HG02623 (cell line): ENCODE results near the gene ADGRG2.

Experiments used
- ATAC-seq: cut with Tn5 transposase; IDR thresholded peaks from one replicate; pipeline ENCODE4 v1.9.1; 2021; ENCODE audit warnings: moderate library complexity; ENCODE audit not compliant: unreplicated experiment

The ADGRG2 gene, protein sequence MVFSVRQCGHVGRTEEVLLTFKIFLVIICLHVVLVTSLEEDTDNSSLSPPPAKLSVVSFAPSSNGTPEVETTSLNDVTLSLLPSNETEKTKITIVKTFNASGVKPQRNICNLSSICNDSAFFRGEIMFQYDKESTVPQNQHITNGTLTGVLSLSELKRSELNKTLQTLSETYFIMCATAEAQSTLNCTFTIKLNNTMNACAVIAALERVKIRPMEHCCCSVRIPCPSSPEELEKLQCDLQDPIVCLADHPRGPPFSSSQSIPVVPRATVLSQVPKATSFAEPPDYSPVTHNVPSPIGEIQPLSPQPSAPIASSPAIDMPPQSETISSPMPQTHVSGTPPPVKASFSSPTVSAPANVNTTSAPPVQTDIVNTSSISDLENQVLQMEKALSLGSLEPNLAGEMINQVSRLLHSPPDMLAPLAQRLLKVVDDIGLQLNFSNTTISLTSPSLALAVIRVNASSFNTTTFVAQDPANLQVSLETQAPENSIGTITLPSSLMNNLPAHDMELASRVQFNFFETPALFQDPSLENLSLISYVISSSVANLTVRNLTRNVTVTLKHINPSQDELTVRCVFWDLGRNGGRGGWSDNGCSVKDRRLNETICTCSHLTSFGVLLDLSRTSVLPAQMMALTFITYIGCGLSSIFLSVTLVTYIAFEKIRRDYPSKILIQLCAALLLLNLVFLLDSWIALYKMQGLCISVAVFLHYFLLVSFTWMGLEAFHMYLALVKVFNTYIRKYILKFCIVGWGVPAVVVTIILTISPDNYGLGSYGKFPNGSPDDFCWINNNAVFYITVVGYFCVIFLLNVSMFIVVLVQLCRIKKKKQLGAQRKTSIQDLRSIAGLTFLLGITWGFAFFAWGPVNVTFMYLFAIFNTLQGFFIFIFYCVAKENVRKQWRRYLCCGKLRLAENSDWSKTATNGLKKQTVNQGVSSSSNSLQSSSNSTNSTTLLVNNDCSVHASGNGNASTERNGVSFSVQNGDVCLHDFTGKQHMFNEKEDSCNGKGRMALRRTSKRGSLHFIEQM

GRCh38 chrX:19121898-19122640, at the start of gene ADGRG2:
TSS of gene ADGRG2 (minus strand) at chrX:19122468. CDS start at chrX:19068834, 53,634 bp downstream.
- ATAC-seq = no peak

GRCh38 chrX:19168609-19169008, 46.3 kb upstream of the ADGRG2 start:
- no peak for ATAC-seq

DNA sequence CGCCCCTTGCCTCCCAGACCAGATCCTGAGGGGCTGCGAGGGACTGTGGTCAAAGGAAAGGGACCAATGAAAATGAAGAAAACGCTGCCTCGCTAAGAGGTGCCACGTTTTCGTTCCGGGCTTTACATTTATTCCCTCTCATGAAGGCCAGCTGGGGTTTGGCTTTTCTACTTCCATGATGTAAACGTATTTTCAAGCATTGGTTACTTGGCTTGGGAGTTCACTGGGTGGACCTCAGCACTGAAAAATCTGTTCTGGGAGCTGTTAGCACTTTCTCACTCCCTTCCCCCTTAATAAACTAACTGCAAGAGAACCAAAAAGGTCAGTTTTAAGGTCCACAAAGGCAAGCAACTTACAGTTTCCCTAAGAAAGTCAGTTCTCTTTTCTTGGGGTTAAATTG, 40.6 kb upstream of the ADGRG2 start:
- no peak for ATAC-seq

DNA sequence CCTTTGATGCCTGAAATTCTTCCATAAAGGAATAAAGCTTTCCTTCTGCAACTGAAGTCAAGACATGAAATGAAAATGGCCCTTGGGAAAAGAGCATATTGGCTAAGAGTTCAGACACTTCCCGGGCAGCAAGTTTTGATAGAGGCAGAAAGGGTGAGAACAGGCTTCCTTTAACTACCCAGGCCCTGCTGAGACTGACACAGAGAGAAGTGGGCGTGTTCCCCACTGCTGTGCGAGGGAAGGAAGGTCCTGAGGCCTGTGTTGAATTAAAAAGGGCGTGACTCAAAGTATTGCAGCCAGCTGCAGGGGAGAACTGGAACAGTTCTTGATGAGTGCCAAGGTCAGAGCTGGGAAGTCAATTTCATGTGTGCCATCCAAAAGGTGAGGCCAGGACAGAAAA, 33.9 kb upstream of the ADGRG2 start:
- ATAC-seq = no peak

DNA sequence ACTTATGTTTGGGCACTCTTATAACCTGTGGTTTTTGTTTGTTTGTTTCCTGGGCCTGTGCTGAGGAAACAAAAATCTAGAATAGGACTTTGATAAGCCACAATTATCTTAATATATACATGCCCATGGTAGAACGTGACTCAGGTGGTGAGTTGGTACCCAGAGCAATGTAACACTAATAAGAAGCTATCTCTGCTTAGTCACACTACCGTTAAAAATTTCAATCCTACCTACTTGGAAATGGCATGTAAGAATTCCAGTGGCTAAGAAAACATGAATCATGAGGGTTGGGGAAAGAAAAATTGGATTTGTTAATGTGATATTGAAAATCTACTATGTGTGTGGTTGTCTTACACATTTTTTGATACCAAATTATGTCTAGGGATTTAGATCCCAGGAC, 30.5 kb upstream of the ADGRG2 start:
- no peak for ATAC-seq

DNA sequence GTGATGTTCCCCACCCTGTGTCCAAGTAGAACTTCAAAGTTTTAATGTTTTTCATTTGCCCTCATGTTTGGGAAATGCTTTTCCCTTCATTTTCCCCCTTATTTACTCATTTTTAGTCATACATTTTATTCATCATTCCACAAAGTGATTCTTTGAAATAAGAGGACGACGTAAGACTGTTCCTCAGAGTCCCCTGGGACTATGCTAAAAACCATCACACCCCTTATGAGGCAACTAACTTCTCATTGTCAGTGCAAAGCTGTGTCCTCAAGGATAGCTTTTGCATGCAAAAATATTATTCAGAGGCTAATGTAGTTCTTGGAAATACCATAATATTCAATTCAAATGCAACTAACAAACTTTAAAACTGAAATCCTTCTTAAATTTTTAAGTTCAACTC, 14.8 kb upstream of the ADGRG2 start:
- no peak for ATAC-seq

- no peak for ATAC-seq
Measured at GRCh38 chrX:19133784-19134183, 11.5 kb upstream of the ADGRG2 start.

DNA sequence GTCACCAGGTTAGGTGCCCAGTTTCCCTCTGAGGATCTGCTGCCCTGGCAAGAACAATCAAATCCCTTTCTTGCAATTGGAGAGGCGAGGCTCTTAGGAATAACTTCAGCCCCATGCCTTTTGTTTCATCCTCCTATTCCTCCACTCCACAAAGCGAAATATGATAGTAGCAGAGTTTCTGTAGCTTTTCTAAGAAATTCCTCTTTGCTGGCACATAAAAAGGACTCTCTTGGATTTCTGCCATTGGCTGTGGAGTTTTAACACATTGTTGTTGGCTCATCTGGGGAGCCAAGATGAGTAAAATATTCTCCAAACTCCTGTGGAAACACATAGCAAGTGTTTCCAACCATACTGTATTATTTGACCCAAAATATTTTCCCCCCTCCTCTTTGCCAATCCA, 11.0 kb upstream of the ADGRG2 start:
- ATAC-seq = no peak

DNA sequence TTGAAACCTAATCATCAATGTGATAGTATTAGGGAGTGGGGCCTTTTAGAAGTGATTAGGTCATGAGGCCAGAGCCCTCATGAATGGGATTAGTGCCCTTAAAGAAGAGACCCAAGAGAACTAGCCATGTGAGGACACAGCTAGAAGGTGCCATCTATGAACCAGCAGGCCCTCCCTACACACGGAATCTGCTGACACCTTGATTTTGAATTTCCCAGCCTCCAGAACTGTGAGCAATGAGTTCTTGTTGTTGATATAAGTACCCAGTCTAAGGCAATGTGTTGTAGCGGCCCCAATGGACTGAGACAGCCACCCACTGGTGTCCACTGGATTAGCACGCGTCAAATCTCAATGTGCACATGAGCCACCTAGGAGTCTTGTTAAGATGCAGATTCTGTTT, 8.4 kb upstream of the ADGRG2 start:
- ATAC-seq = no peak

DNA sequence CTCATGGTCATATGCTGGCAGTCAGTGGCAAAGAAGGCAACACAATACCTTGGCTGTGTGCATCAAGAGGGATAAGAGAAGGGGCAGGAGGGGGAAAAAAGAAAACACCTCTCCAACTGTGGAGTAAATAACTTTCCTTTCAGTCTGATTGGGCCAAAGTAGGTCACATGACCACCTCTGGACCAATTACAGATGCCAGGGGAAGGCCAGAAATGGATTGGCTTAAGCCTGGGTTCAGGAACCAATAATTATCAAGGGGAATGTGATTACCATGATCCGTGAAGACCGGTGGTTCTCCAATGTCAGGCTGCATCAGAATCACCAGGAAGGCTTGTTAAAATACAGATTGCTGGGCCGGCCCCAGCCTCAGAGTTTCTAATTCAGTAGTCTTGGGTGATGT, 7.4 kb upstream of the ADGRG2 start:
- ATAC-seq = no peak

GRCh38 chrX:19127649-19128168, 5.4 kb upstream of the ADGRG2 start:
- no peak for ATAC-seq

DNA sequence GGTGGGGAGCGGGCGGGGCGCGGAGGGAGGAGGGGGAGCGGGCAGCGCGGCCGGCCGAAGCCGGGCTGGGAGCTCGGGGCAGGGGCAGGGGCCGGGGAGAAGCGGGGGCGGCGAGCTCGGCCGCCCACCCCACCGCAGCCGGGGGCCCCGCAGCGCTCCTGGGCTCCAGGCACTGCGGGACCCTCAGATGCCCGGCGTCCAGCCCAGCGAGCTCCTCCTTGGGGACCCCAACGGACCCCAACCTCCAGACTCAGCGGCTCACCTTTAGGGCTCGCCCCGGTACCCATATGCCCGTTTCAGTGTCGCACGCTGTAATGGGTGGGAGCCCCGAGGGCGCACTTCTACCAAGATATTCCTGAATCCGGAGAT, 357 bp upstream of the ADGRG2 start:
- ATAC-seq = no peak

DNA sequence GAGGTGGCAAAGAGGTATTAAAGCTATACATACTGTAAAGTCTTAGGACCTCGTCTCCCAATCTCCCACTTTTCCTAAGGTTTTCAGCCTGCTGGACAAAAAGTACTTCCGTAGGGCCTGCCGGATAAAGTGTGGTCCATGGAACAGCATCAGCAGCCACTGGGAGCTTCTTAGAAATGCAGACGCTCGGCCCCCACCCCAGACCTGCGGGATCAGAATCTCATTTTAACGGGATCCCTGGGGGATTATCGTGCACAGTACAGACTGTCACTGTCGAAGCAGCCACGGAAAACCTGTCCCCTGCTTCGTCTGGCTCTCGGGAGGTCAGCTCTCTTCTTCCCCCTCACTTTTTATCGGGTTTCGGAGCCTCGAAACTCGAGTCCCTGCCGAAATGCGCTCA, 802 bp downstream of the ADGRG2 start:
- ATAC-seq = no peak

- ATAC-seq = no peak
Measured at GRCh38 chrX:19110642-19111041, 11.6 kb downstream of the ADGRG2 start.

DNA sequence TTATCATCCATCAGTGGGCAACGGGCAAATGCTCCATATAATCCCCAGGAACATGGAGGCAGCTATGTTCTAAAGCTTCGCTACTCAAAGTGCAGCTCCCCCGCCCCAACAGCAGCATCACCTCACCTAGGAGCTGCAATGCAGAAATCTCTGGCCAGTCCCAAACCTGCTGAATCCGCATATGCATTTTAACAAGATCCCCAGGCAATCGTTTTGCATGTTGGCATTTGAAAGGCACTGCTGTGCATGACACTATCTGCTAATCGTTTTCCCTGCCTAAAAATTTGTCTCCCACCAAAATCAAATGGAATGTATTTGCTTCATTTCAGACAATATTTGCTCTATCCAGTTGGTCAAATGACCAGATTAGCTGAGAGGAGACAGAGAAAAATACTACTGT, 15.2 kb downstream of the ADGRG2 start:
- no peak for ATAC-seq

DNA sequence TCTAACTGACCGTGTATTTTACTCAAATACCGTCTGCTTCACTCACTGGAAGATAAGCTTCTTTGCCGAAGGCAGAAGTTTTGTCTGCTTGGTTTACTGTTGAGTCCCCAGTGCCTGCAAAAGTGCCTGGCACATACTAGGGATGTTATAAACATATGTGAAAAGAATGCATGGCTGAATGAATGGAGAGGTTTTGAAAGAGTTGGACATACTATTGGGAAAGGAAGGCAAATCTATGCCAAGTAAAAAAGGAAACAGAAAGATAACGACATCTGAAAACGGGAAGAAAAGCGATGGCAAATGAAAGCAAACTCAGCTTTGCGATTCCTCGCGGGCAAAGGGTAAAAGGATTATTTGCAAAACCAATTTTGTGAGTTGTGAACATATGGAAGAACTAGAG, 21.7 kb downstream of the ADGRG2 start:
- ATAC-seq = no peak

DNA sequence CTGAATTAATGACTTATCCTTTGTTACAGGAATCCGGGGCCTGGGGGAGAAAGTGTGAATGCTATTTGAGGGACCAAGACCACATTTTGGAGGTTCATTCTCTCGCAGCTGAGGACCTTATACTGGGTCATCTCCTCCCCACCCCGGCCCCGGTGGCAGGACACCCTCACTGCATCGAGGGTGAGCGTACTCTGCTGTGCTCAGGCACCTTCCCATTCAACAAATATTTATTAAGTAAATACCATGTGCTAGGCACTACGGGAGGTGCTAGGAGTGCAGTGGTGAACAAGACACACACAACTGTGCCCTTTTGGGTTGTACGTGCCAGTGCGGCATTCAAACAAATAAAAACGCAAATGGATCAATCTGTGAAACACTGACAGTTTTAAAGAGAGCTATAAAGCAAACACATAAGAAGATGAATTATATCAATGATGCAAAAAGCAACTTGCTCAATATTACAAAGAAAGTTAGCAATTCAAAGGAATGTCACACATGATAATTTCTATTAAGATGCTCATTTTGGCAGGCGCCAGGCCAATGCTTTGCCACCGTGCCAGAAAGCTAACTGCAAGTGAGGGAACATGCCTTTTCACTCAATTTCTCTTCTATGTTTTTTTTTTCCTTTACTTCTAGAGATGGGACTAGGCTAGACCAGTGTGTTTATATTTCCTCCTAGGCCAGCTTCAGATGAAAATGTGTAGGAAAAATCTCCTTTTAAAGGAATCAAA, 24.6 kb downstream of the ADGRG2 start:
- no peak for ATAC-seq

DNA sequence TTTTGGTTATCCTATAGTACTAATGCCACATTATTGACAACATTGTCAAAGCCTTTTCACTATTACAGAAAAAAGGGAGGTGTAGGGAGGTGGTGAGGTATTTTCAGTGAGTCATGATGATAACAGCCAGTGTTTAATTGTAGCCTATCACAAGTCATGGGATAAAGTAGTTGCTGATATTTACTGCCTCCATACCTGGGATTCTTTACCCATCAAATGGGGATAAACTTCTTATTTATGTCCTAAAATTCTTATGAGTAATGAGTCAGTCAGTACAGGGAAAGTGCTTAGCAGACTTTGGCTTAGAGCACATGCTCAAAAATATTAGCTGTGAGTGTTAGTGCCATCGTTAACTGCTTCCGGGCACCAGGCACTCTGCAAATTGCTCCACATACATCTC, 25.7 kb downstream of the ADGRG2 start:
- no peak for ATAC-seq

- no peak for ATAC-seq
Measured at GRCh38 chrX:19094654-19095053, 27.6 kb downstream of the ADGRG2 start.

DNA sequence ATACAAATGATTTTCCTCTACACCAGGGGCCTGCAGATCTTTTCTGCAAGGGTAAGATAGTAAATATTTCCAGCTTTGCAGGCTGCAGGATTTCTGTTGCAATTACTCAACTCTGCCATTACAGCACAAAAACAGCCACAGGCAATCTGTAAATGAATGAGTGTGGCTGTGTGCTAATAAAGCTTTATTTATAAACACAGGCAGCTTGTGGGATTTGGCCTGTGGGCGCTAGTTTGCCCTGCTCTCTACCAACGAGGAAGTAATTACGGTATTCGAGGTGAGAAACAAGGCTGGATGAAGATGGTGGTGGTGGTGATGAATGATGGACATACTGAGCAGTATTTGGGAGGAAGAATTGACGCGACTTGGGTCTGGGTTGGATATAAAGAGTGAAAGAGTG, 30.7 kb downstream of the ADGRG2 start:
- no peak for ATAC-seq
